ENCODE data around the gene CYSLTR1.

GRCh38 chrX:78331708-78332107, 4.3 kb upstream of the CYSLTR1 start:
- TF ChIP-seq CTCF (conservative IDR thresholded peaks at IDR 0.05) (no peak), EZH2 (IDR thresholded peaks at IDR 0.05; ENCODE audit: low read depth) (no peak)

All from PC-9 (cell line).